Psoas muscle (tissue), 8 donors: ENCODE results near the gene CEP250. TPM values are rescaled to one million over a fixed set of nuclear protein-coding genes. Genes with fewer than 3 reads are reported as not detected.

Source experiments
- ATAC-seq, 4 donors: fragments of 200-7000 bp; cut with Tn5 transposase; one replicate each; pipeline ENCODE4 v1.9.1; 2020; ENCODE audit warnings: moderate library complexity in 3 of 4, mild to moderate bottlenecking in 2 of 4
- DNase-seq, 2 donors: peaks; one replicate each; pipeline ENCODE4 v3.0.0-alpha.2; 2020
- H3K27ac ChIP-seq: fragments of 200-600 bp; one replicate; pipeline ENCODE4 v1.8.0; 2022
- H3K27me3 ChIP-seq, 3 donors: fragments of 200-600 bp in 1 of 3; one replicate each; pipeline versions ENCODE4 v1.6.1 to v1.8.0; 2013 to 2022; ENCODE audit warnings: low read length in 2 of 3, mild to moderate bottlenecking in 2 of 3, moderate library complexity in 1 of 3; ENCODE audit not compliant: insufficient read depth in 3 of 3
- H3K36me3 ChIP-seq, 2 donors: fragments of 200-600 bp in 1 of 2; one replicate each; pipeline versions ENCODE4 v1.6.1 to v1.8.0; 2013 to 2022; ENCODE audit warnings: low read depth in 1 of 2, mild to moderate bottlenecking in 1 of 2, moderate library complexity in 1 of 2; ENCODE audit not compliant: insufficient read depth in 1 of 2
- H3K4me1 ChIP-seq: fragments of 200-600 bp; one replicate; pipeline ENCODE4 v1.8.0; 2022
- H3K4me3 ChIP-seq: fragments of 200-600 bp; one replicate; pipeline ENCODE4 v1.8.0; 2022; ENCODE audit warnings: mild to moderate bottlenecking
- H3K9me3 ChIP-seq: fragments of 200-600 bp; one replicate; pipeline ENCODE4 v1.8.0; 2022
- WGBS, 3 donors: extraction: QIAGEN DNeasy Blood & Tissue Kit; methylation state at CpG; one replicate each; pipeline versions ENCODE4 v1.1.6 to v1.1.7; 2013; 5-methylcytosine and 5-hydroxymethylcytosine counted together
- intact Hi-C, 2 donors: fragments of 100-400 bp; cut with DNase I; formaldehyde crosslinking; loops; one replicate each; pipeline versions ENCODE4 v1.11.0 to v1.14.2; 2022
- polyA plus RNA-seq, 3 donors: library from polyadenylated mRNA; stranded (reverse); fragments of 200-250 nt; gene quantifications; one replicate each; pipeline ENCODE4 v1.2.3, GENCODE V29; 2013
- total RNA-seq, 4 donors: library from RNA; stranded (reverse); fragmentation: NEBNext Ultra II Directional in 2 of 4; extraction: Animal tissue kit (Norgen Biotek cat#: 25700) in 2 of 4; gene quantifications; one replicate each; pipeline versions ENCODE4 v1.2.1 to v1.2.4, GENCODE V29; 2021 to 2023
- TF ChIP-seq, protein P1 (sequence below): fragments of 200-600 bp; IDR thresholded peaks from one replicate; pipeline ENCODE4 v1.8.0; 2022; ENCODE audit warnings: antibody characterized with exemption
- donor health status: healthy with polysubstance abuse.
- donor health status: DM: no; HTN: no; CAD: no; lungs with moderate emphysema.
- donor health status: Bipolar disorder and iron deficiency.
- donor health status: healthy.
- donor health status: DM: yes; HTN: yes; CAD: no.
- donor health status: DM: no; HTN: no; CAD: no.
- donor health status: DM: no; HTN: no; CAD: no.
- donor health status: DM: yes; HTN: yes; CAD: no.

The CEP250 gene
- total and polyA plus RNA-seq, 7 donors: 4.2 to 19.3 (median 17.0) TPM

- intact Hi-C loops: no loop called here
Observed at GRCh38 chr20:35472209-35472608, 16.8 kb downstream of the CEP250 start.

DNA sequence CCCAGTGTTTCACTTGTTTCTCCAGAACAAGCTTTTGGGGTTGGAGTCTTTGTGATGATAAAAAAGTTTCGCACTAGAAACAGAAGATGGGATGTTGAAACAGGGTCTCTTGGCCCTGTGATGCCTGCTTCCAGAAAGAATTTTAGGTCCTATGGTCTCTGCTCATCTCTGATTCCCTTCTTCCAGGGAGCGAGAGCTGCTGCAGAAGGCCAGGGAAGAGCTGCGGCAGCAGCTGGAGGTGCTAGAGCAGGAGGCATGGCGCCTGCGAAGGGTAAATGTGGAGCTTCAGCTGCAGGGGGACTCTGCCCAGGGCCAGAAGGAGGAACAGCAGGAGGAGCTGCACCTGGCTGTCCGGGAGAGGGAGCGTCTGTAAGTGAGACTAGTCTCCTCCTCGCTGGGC lies 18.3 kb downstream of the CEP250 start:
- Histone ChIP-seq H3K4me3 (no peak overlapping the region), H3K27me3 (no peaks in the 10 kb centered on the region), H3K27ac (no peak overlapping the region), H3K36me3 (peaks cover 17 to 91% of the 10 kb centered on the region in 2 donors), H3K4me1 (peaks cover 2% of the 10 kb centered on the region), H3K9me3 (no peaks in the 10 kb centered on the region)
- no peak for DNase-seq
- TF ChIP-seq, protein P1, sequence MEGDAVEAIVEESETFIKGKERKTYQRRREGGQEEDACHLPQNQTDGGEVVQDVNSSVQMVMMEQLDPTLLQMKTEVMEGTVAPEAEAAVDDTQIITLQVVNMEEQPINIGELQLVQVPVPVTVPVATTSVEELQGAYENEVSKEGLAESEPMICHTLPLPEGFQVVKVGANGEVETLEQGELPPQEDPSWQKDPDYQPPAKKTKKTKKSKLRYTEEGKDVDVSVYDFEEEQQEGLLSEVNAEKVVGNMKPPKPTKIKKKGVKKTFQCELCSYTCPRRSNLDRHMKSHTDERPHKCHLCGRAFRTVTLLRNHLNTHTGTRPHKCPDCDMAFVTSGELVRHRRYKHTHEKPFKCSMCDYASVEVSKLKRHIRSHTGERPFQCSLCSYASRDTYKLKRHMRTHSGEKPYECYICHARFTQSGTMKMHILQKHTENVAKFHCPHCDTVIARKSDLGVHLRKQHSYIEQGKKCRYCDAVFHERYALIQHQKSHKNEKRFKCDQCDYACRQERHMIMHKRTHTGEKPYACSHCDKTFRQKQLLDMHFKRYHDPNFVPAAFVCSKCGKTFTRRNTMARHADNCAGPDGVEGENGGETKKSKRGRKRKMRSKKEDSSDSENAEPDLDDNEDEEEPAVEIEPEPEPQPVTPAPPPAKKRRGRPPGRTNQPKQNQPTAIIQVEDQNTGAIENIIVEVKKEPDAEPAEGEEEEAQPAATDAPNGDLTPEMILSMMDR: no peak
- intact Hi-C loops: no loop called here
- 81 to 92% (median 83%) methylated on average over 8 of the region's 8 CpGs for WGBS, 3 donors
- no peak for ATAC-seq

More at GRCh38 chr20:35472209-35472608, 16.8 kb downstream of the CEP250 start:
- H3K4me1 ChIP-seq: peaks cover 17% of the 10 kb centered on the region
- 85 to 95% (median 90%) methylated on average over 3 of the region's 3 CpGs for WGBS, 3 donors
- peaks cover 15 to 81% of the 10 kb centered on the region in 2 donors for H3K36me3 ChIP-seq
- no peak overlapping the region for H3K4me3 ChIP-seq
- ATAC-seq: no peak
- H3K27ac ChIP-seq: no peak overlapping the region
- no peak for DNase-seq
- H3K27me3 ChIP-seq: no peaks in the 10 kb centered on the region
- TF ChIP-seq, protein P1: no peak
- no peaks in the 10 kb centered on the region for H3K9me3 ChIP-seq

DNA sequence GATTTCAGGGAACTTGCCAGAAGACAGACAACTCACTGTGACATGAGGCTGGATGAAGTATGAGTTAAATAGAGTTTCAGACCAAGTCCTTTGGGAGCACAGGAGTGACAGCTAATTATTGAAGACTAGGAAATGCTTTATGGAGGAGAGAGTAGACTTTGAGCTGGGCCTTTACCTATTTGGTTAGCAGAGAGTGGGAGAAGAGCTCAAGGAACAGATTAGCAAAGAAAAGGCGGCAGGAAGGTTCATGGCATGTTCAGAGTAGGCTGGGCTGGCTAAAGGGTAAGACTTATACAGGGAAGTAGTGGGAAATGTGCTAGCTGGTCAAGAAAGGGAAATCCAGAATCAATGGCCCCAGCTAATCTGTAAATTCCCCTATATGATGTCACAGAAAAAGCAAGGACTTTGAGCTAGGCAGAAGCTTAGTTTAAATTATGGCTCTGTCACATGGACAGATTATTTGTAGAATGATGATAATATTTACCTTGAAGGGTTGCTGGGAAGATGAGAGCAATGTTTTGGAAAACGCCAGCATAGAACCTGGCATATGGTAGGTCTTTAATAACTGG lies 19.0 kb downstream of the CEP250 start:
- ATAC-seq: no peak
- 93 to 98% (median 98%) methylated on average over 2 of the region's 2 CpGs for WGBS, 3 donors
- Histone ChIP-seq H3K9me3 (no peaks in the 10 kb centered on the region), H3K36me3 (peaks cover 18 to 98% of the 10 kb centered on the region in 2 donors), H3K4me3 (no peak overlapping the region), H3K27ac (no peak overlapping the region), H3K27me3 (no peaks in the 10 kb centered on the region), H3K4me1 (no peaks in the 10 kb centered on the region)
- DNase-seq: no peak
- TF ChIP-seq, protein P1: no peak
- intact Hi-C loops: no loop called here

DNA sequence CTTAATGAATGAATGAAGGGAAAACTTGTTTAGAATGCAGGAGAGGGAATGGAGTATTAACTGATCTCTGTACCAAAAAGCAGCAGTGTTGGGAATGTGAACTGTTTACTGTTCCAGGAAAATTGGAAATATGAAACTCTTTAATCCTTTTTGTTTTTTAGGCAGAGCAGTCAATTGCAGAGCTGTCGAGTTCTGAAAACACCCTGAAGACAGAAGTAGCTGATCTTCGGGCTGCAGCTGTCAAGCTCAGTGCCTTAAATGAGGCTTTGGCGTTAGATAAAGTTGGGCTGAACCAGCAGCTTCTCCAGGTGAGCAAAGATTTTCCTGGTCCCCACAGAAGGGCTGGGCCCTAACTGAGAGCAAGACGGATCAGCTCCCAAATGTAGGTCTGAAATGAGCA lies 20.9 kb downstream of the CEP250 start:
- 64 to 83% (median 66%) methylated on average over 4 of the region's 4 CpGs for WGBS, 3 donors
- TF ChIP-seq, protein P1: no peak
- Histone ChIP-seq H3K4me1 (no peaks in the 10 kb centered on the region), H3K36me3 (peaks cover 21 to 100% of the 10 kb centered on the region in 2 donors), H3K27ac (no peak overlapping the region), H3K9me3 (no peaks in the 10 kb centered on the region), H3K27me3 (no peaks in the 10 kb centered on the region), H3K4me3 (no peak overlapping the region)
- no peak for DNase-seq
- no peak for ATAC-seq
- intact Hi-C loops: no loop called here
